Testis (tissue), 2 donors: ENCODE data around the gene ZNF222.

Source experiments
- POLR2A ChIP-seq: fragments of 450-650 bp; IDR thresholded peaks from one replicate; pipeline ENCODE4 v1.6.1; 2017; ENCODE audit warnings: antibody characterized with exemption, mild to moderate bottlenecking, moderate library complexity
- TF ChIP-seq, protein P1 (sequence below), 3 experiments: fragments of 450-650 bp in 2 of 3; fragments of 200-600 bp in 1 of 3; sonication (generic) in 1 of 3; IDR thresholded peaks; one replicate each; pipeline ENCODE4 v1.5.1; 2016 to 2019; ENCODE audit warnings: antibody characterized with exemption in 3 of 3, mild to moderate bottlenecking in 2 of 3, moderate library complexity in 1 of 3

DNA sequence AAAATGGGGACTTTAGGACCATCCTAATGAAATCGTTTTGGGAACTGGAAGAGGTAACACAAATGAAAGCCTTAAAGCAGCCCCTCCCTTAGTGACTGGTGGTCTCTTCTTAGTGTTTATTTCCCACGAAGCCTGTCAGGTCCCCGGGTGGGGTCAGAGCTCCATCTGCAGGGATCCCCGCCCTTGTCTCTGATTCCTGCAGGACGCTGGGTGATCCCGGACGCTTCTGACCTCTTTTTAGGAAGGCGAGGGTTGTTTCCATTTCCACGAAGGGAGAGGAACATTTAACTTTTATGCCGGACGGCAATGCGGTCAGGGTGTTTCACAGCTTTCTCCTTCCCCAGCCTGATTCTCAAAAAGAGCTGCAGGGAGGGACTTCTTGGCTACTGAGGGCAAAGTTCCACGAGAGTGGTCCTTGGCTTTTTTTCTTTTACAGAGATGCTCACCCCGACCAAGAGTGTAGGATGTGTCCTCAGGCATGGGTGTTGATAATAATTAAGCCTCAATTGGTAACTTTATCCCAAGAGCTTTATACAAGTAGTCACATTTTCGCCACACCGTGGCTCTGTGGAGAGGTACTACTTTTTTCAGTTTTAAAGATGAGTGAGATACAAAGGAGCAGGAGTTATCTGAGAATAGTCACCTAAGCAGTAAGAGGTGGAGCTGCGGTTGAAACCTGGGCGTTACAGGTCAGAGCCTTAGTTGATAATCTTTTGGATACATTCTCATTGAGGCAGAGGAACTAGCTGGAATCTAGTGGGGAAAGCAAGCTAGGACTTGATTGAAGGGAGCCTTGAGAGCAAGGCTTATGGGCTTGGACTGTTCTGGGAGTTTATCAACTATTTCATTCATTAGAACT is 47.6 kb downstream of the ZNF222 start:
- TF ChIP-seq POLR2A, result no peak
- TF ChIP-seq, protein P1, sequence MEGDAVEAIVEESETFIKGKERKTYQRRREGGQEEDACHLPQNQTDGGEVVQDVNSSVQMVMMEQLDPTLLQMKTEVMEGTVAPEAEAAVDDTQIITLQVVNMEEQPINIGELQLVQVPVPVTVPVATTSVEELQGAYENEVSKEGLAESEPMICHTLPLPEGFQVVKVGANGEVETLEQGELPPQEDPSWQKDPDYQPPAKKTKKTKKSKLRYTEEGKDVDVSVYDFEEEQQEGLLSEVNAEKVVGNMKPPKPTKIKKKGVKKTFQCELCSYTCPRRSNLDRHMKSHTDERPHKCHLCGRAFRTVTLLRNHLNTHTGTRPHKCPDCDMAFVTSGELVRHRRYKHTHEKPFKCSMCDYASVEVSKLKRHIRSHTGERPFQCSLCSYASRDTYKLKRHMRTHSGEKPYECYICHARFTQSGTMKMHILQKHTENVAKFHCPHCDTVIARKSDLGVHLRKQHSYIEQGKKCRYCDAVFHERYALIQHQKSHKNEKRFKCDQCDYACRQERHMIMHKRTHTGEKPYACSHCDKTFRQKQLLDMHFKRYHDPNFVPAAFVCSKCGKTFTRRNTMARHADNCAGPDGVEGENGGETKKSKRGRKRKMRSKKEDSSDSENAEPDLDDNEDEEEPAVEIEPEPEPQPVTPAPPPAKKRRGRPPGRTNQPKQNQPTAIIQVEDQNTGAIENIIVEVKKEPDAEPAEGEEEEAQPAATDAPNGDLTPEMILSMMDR (IDR thresholded peaks at IDR 0.05), result no peak
